ENCODE results near the gene DLG2.

DNA sequence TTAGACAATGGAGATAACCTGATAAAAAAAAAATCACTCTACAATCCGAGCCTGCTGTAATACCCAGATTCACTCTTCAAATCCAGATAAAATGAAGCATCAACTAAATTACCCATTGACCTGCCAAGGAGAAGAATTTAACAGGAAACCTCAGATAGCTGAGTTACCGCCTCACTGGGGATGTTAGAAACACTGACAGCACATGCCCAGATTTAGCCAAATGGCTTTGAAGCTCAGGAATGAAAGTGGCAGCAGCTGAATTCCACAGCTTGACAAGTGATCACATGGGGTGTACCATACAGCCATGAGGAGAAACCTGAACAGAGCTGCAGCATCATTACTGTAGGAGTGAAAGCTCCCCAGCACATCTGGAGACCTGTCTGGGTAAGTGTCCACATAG lies 807.6 kb downstream of the DLG2 start:
- TF ChIP-seq, protein P1, sequence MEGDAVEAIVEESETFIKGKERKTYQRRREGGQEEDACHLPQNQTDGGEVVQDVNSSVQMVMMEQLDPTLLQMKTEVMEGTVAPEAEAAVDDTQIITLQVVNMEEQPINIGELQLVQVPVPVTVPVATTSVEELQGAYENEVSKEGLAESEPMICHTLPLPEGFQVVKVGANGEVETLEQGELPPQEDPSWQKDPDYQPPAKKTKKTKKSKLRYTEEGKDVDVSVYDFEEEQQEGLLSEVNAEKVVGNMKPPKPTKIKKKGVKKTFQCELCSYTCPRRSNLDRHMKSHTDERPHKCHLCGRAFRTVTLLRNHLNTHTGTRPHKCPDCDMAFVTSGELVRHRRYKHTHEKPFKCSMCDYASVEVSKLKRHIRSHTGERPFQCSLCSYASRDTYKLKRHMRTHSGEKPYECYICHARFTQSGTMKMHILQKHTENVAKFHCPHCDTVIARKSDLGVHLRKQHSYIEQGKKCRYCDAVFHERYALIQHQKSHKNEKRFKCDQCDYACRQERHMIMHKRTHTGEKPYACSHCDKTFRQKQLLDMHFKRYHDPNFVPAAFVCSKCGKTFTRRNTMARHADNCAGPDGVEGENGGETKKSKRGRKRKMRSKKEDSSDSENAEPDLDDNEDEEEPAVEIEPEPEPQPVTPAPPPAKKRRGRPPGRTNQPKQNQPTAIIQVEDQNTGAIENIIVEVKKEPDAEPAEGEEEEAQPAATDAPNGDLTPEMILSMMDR (IDR thresholded peaks at IDR 0.05) = no peak
- TF ChIP-seq POLR2A (IDR thresholded peaks at IDR 0.05) = no peak
